HG03442 (cell line): ENCODE data around the gene MARF1.
"Not testable (repeated sequence)": the region's sequence is repeated elsewhere in the genome, so short reads cannot be mapped to it uniquely, and the experiment has no call there.

Experiments
- ATAC-seq: cut with Tn5 transposase; IDR thresholded peaks from one replicate; pipeline ENCODE4 v1.9.1; 2021; ENCODE audit warnings: mild to moderate bottlenecking, moderate library complexity; ENCODE audit not compliant: unreplicated experiment

The MARF1 gene

GRCh38 chr16:15621889-15622288 lies 21.1 kb downstream of the MARF1 start:
- ATAC-seq = no peak

GRCh38 chr16:15621456-15621855 lies 21.5 kb downstream of the MARF1 start:
- ATAC-seq = no peak

GRCh38 chr16:15620611-15621195 lies 22.3 kb downstream of the MARF1 start:
- no peak for ATAC-seq

GRCh38 chr16:15618392-15618791 lies 24.6 kb downstream of the MARF1 start:
- no peak for ATAC-seq

GRCh38 chr16:15617901-15618300 lies 25.1 kb downstream of the MARF1 start:
- ATAC-seq = no peak

GRCh38 chr16:15616475-15617165 lies 26.3 kb downstream of the MARF1 start:
- no peak for ATAC-seq

- no peak for ATAC-seq
Measured at GRCh38 chr16:15616012-15616411, 26.9 kb downstream of the MARF1 start.

- ATAC-seq = no peak
Measured at GRCh38 chr16:15613676-15614075, 29.3 kb downstream of the MARF1 start.

GRCh38 chr16:15611610-15612009 lies 31.3 kb downstream of the MARF1 start:
- no peak for ATAC-seq

- no peak for ATAC-seq
Measured at GRCh38 chr16:15610369-15610871, 32.5 kb downstream of the MARF1 start.

GRCh38 chr16:15609286-15609649 lies 33.7 kb downstream of the MARF1 start:
- no peak for ATAC-seq

GRCh38 chr16:15608398-15609285 lies 34.3 kb downstream of the MARF1 start:
- no peak for ATAC-seq

GRCh38 chr16:15607700-15608396 lies 35.1 kb downstream of the MARF1 start:
- no peak for ATAC-seq

- not testable (repeated sequence) for ATAC-seq
Measured at GRCh38 chr16:15607221-15607699, 35.7 kb downstream of the MARF1 start.

- no peak for ATAC-seq
Measured at GRCh38 chr16:15606518-15607220, 36.3 kb downstream of the MARF1 start.

- no peak for ATAC-seq
Measured at GRCh38 chr16:15605839-15606517, 37.0 kb downstream of the MARF1 start.

- ATAC-seq = no peak
Measured at GRCh38 chr16:15604460-15605440, 38.2 kb downstream of the MARF1 start.

- no peak for ATAC-seq
Measured at GRCh38 chr16:15602285-15603044, 40.5 kb downstream of the MARF1 start.
